Fibroblast of pulmonary artery (primary cell): ENCODE data around the gene TCTN2.

Source experiments
- DNase-seq: peaks from one replicate; pipeline ENCODE4 v3.0.0-alpha.2; 2010; ENCODE audit warnings: low read depth
- H3K4me3 ChIP-seq: replicated peaks from 2 replicates; pipeline ENCODE4 v1.5.1; 2011; ENCODE audit warnings: low read depth, mild to moderate bottlenecking, control low read depth, low read length, moderate library complexity
- CTCF ChIP-seq: IDR thresholded peaks from 2 replicates; pipeline ENCODE4 v1.5.1; 2011; ENCODE audit warnings: mild to moderate bottlenecking, control low read depth, low read length, inconsistent platforms; ENCODE audit errors: missing control alignments

The TCTN2 gene

GRCh38 chr12:123667771-123668170 lies 3.1 kb upstream of the TCTN2 start:
- no peak for TF ChIP-seq CTCF
- DNase-seq = no peak
- no peak overlapping the region for H3K4me3 ChIP-seq

GRCh38 chr12:123671876-123672275 lies 963 bp downstream of the TCTN2 start:
- H3K4me3 ChIP-seq = peak overlapping the region; percentile 66
- no peak for TF ChIP-seq CTCF
- DNase-seq = no peak

GRCh38 chr12:123675436-123675835 lies 4.5 kb downstream of the TCTN2 start:
- no peak overlapping the region for H3K4me3 ChIP-seq
- DNase-seq = no peak
- TF ChIP-seq CTCF = no peak

GRCh38 chr12:123676616-123677320 lies 5.9 kb downstream of the TCTN2 start:
- no peak overlapping the region for H3K4me3 ChIP-seq
- DNase-seq = no peak
- TF ChIP-seq CTCF = no peak

- DNase-seq = no peak
- H3K4me3 ChIP-seq = no peak overlapping the region
- TF ChIP-seq CTCF = no peak
Observed at GRCh38 chr12:123678981-123679380, 8.1 kb downstream of the TCTN2 start.

GRCh38 chr12:123681605-123682004 lies 10.7 kb downstream of the TCTN2 start:
- H3K4me3 ChIP-seq = no peak overlapping the region
- no peak for DNase-seq

More at GRCh38 chr12:123681605-123682004, 10.7 kb downstream of the TCTN2 start:
- TF ChIP-seq CTCF = no peak
